HepG2 (cell line): Measurements from ENCODE around the gene TRAPPC3. TPM values are rescaled to one million over a fixed set of nuclear protein-coding genes. Genes with fewer than 3 reads are reported as not detected.

ENCODE experiments used
- E2F2 ChIP-seq: sonication (generic); formaldehyde crosslinking; IDR thresholded peaks from 2 replicates; pipeline ENCODE4 v1.4.0; 2020; ENCODE audit warnings: missing genetic modification reagents, borderline replicate concordance
- EZH2 ChIP-seq: conservative IDR thresholded peaks from 2 replicates; pipeline ENCODE4 v1.6.1; 2012; ENCODE audit warnings: mild to moderate bottlenecking, low read depth, low read length, moderate library complexity
- GPN1 ChIP-seq: sonication (generic); formaldehyde crosslinking; IDR thresholded peaks from 2 replicates; pipeline ENCODE4 v1.5.1; 2020; ENCODE audit warnings: missing genetic modification reagents, borderline replicate concordance
- HBP1 ChIP-seq: IDR thresholded peaks from 2 replicates; pipeline ENCODE4 v1.6.1; 2016; ENCODE audit warnings: low read depth, control low read depth
- KLF12 ChIP-seq: sonication (generic); formaldehyde crosslinking; IDR thresholded peaks from 2 replicates; pipeline ENCODE4 v1.4.0; 2020; ENCODE audit warnings: missing genetic modification reagents, borderline replicate concordance
- PAF1 ChIP-seq: IDR thresholded peaks from 2 replicates; pipeline ENCODE4 v1.6.1; 2016; ENCODE audit warnings: missing genetic modification reagents, missing compliant biosample characterization
- POGZ ChIP-seq: sonication (generic); formaldehyde crosslinking; IDR thresholded peaks from 2 replicates; pipeline ENCODE4 v1.4.0; 2020; ENCODE audit warnings: mild to moderate bottlenecking, missing genetic modification reagents
- SNAPC2 ChIP-seq: sonication (generic); formaldehyde crosslinking; IDR thresholded peaks from 2 replicates; pipeline ENCODE4 v1.8.1; 2022; ENCODE audit warnings: mild to moderate bottlenecking, missing genetic modification reagents
- SP2 ChIP-seq: sonication (generic); formaldehyde crosslinking; IDR thresholded peaks from 2 replicates; pipeline ENCODE4 v1.5.1; 2020; ENCODE audit warnings: mild to moderate bottlenecking, missing genetic modification reagents
- ZNF10 ChIP-seq: sonication (generic); formaldehyde crosslinking; IDR thresholded peaks from 2 replicates; pipeline ENCODE4 v1.4.0; 2020; ENCODE audit warnings: mild to moderate bottlenecking, low read depth, missing genetic modification reagents, borderline replicate concordance
- ZNF318 ChIP-seq: sonication (generic); formaldehyde crosslinking; IDR thresholded peaks from 2 replicates; pipeline ENCODE4 v1.4.0; 2020; ENCODE audit warnings: mild to moderate bottlenecking, missing genetic modification reagents
- ZNF333 ChIP-seq: sonication (generic); formaldehyde crosslinking; IDR thresholded peaks from 2 replicates; pipeline ENCODE4 v1.4.0; 2020; ENCODE audit warnings: mild to moderate bottlenecking, missing genetic modification reagents, borderline replicate concordance
- ZNF362 ChIP-seq: sonication (generic); formaldehyde crosslinking; IDR thresholded peaks from 2 replicates; pipeline ENCODE4 v1.4.0; 2020; ENCODE audit warnings: missing genetic modification reagents, mild to moderate bottlenecking, borderline replicate concordance
- ZNF546 ChIP-seq: sonication (generic); formaldehyde crosslinking; conservative IDR thresholded peaks from 2 replicates; pipeline ENCODE4 v1.8.1; 2023; ENCODE audit warnings: mild to moderate bottlenecking, missing genetic modification reagents
- ZSCAN9 ChIP-seq: IDR thresholded peaks from 2 replicates; pipeline ENCODE4 v1.6.1; 2016; ENCODE audit warnings: borderline replicate concordance
- ZUFSP ChIP-seq: sonication (generic); formaldehyde crosslinking; IDR thresholded peaks from 2 replicates; pipeline ENCODE4 v1.9.0; 2021; ENCODE audit warnings: missing genetic modification reagents, mild to moderate bottlenecking, borderline replicate concordance
- polyA plus RNA-seq, 8 experiments: library from polyadenylated mRNA; depleted of rRNA in 3 of 8; stranded (reverse) in 7 of 8; unstranded in 1 of 8; fragments of >200 nt; fragmentation: Illumina TruSeq in 4 of 8; extraction: Trizol in 4 of 8; gene quantifications; 2 replicates each; pipeline versions ENCODE4 v1.2.1 to v1.2.3, GENCODE V29; 2011 to 2016; ENCODE audit warnings: low read depth in 4 of 8, missing spikeins in 1 of 8, mixed read lengths in 1 of 8; ENCODE audit not compliant: insufficient read depth in 1 of 8
- total RNA-seq, 5 experiments: library from RNA; depleted of rRNA; stranded (reverse); fragments of >200 nt; fragmentation: Illumina TruSeq; extraction: Trizol; gene quantifications; 2 replicates each; pipeline ENCODE4 v1.2.3, GENCODE V29; 2016; ENCODE audit warnings: low read depth in 1 of 5

Gene TRAPPC3
- total and polyA plus RNA-seq, 2 of the 13 experiments (the other 11 are each of a cell fraction or from before 2014, with no cell fraction given) = 53.7 to 62.4 TPM

GRCh38 chr1:36115200-36115669 lies 34.1 kb downstream of the TRAPPC3 start (continued):
- TF ChIP-seq ZNF318 (CRISPR knock-in tag) = no peak
- TF ChIP-seq POGZ (CRISPR knock-in tag) = 0 out of 2 replicates have a peak, but pooled peaks have one; percentile 12
- TF ChIP-seq ZNF546 (CRISPR knock-in tag) = no peak
- no peak for TF ChIP-seq SNAPC2 (CRISPR knock-in tag)
- no peak for TF ChIP-seq GPN1 (CRISPR knock-in tag)
- TF ChIP-seq KLF12 (CRISPR knock-in tag) = no peak
- no peak for TF ChIP-seq ZUFSP
- no peak for TF ChIP-seq PAF1 (CRISPR knock-in tag)
- no peak for TF ChIP-seq EZH2
- TF ChIP-seq ZNF362 (CRISPR knock-in tag) = no peak
- TF ChIP-seq HBP1 (CRISPR knock-in tag) = no peak
- TF ChIP-seq E2F2 (CRISPR knock-in tag) = no peak
- no peak for TF ChIP-seq ZSCAN9 (CRISPR knock-in tag)
- TF ChIP-seq SP2 = no peak
- no peak for TF ChIP-seq ZNF10 (CRISPR knock-in tag)
- no peak for TF ChIP-seq ZNF333 (CRISPR knock-in tag)
